Measurements from ENCODE around the gene PGS1.

- no peak for TF ChIP-seq CTCF (IDR thresholded peaks at IDR 0.05; ENCODE audit: insufficient read depth, low read length, poor library complexity, severe bottlenecking)
- TF ChIP-seq EZH2phosphoT487 (conservative IDR thresholded peaks at IDR 0.05; ENCODE audit: low read length): no peak
Observed at GRCh38 chr17:78380370-78380769, 1.9 kb downstream of the PGS1 start.
